Measurements from ENCODE around the gene ZNF511. TPM values are rescaled to one million over a fixed set of nuclear protein-coding genes. Genes with fewer than 3 reads are reported as not detected.

The ZNF511 gene
- total and polyA plus RNA-seq, 9 of the 15 experiments (the other 6 are each of a cell fraction or from before 2014, with no cell fraction given), result 0.61 to 69.3 (median 40.1) TPM

DNA sequence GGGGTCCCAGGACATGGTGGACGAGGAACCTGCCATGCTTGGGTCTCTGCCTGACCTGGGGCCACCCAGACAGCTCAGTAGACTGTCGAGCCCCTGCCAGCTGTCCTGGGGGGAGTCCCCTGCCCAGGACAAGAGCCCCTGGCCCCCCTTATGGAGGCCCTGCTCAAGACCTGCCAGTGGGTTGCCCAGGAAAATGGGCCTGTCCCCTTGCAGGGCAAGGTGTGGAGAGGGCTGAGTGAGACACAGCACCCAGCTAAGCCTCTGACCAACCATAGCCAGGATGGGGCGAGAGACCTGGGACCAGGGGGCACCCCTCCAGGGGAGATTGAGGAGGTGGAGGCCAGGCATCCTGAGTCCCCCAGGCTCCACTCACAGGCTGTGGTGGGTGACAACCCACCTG is 47.3 kb downstream of the ZNF511 start:
- H3K4me2 ChIP-seq (ENCODE audit: insufficient read depth, low read length), result no peak overlapping the region
- H3K36me3 ChIP-seq (ENCODE audit: control insufficient read depth, insufficient read depth, low read length), result peaks cover 12% of the 10 kb centered on the region; the same call in 1 of the 3 replicates
- H3K9me3 ChIP-seq (replicated peaks; ENCODE audit: control insufficient read depth, insufficient read depth, low read depth, low read length), result no peaks in the 10 kb centered on the region
- H2AFZ ChIP-seq (ENCODE audit: low read depth, low read length), result no peak overlapping the region
- no peak overlapping the region for H3K4me3 ChIP-seq
- peaks cover 12% of the 10 kb centered on the region for H3K79me2 ChIP-seq (ENCODE audit: control insufficient read depth, insufficient read depth, low read length)
- ATAC-seq (no peak), DNase-seq (ENCODE audit: extremely low read depth in 1 of 4, low spot score in 3 of 4) (no peak), FAIRE-seq (no peak)
- in situ Hi-C loops (cut with MboI), result no loop called here
- no peaks in the 10 kb centered on the region for H3K27me3 ChIP-seq (ENCODE audit: control insufficient read depth in 2 of 2, insufficient read depth in 2 of 2, low read length in 2 of 2)
- peaks cover 15 to 71% of the 10 kb centered on the region in 2 experiments for H3K4me1 ChIP-seq (replicated peaks in 1 of 2; ENCODE audit: control insufficient read depth in 2 of 2, insufficient read depth in 2 of 2, low read length in 2 of 2)
- intact Hi-C loops (cut with micrococcal nuclease), result loop anchor here (5.0 kb wide), 1 partner anchor 36 kb away; the partner anchor contains the start of gene MTG1
- POLR2A ChIA-PET, result no interaction called here
- peak overlapping the region in 1 of 2 experiments; percentile 64; a peak in 2 of 4 replicates for H3K9ac ChIP-seq (ENCODE audit: insufficient read depth in 1 of 2, low read depth in 2 of 2, low read length in 2 of 2)
- CTCF ChIA-PET (ENCODE audit: low intra/inter-chr PET ratio), result no interaction called here
- H3K27ac ChIP-seq (ENCODE audit: extremely low read depth, low read depth, low read length), result no peak overlapping the region
- no TSS peak for BruUV-seq (replicated peaks)
- no peaks in the 10 kb centered on the region for H4K20me1 ChIP-seq (replicated peaks; ENCODE audit: control insufficient read depth, insufficient read depth, low read length)
- no peaks in the 10 kb centered on the region for H3K9me1 ChIP-seq (ENCODE audit: control insufficient read depth, insufficient read depth, low read length)
- 92% methylated on average over 2 of the region's 3 CpGs for whole genome bisulfite sequencing (ENCODE audit: insufficient coverage, low coverage, missing lambda C conversion rate)
- TF ChIP-seq MAFG (tag; conservative IDR thresholded peaks at IDR 0.05) (no peak), ZHX1 (conservative IDR thresholded peaks at IDR 0.05; ENCODE audit: low read length) (no peak), HNRNPK (IDR thresholded peaks at IDR 0.05; ENCODE audit: low read depth, low read length, poor library complexity, severe bottlenecking) (no peak), HMBOX1 (IDR thresholded peaks at IDR 0.05) (no peak), HNRNPLL (IDR thresholded peaks at IDR 0.05; ENCODE audit: low read depth, low read length, poor library complexity, severe bottlenecking) (no peak), ZNF134 (CRISPR knock-in tag; conservative IDR thresholded peaks at IDR 0.05) (no peak)
- TF ChIP-seq, protein P1, sequence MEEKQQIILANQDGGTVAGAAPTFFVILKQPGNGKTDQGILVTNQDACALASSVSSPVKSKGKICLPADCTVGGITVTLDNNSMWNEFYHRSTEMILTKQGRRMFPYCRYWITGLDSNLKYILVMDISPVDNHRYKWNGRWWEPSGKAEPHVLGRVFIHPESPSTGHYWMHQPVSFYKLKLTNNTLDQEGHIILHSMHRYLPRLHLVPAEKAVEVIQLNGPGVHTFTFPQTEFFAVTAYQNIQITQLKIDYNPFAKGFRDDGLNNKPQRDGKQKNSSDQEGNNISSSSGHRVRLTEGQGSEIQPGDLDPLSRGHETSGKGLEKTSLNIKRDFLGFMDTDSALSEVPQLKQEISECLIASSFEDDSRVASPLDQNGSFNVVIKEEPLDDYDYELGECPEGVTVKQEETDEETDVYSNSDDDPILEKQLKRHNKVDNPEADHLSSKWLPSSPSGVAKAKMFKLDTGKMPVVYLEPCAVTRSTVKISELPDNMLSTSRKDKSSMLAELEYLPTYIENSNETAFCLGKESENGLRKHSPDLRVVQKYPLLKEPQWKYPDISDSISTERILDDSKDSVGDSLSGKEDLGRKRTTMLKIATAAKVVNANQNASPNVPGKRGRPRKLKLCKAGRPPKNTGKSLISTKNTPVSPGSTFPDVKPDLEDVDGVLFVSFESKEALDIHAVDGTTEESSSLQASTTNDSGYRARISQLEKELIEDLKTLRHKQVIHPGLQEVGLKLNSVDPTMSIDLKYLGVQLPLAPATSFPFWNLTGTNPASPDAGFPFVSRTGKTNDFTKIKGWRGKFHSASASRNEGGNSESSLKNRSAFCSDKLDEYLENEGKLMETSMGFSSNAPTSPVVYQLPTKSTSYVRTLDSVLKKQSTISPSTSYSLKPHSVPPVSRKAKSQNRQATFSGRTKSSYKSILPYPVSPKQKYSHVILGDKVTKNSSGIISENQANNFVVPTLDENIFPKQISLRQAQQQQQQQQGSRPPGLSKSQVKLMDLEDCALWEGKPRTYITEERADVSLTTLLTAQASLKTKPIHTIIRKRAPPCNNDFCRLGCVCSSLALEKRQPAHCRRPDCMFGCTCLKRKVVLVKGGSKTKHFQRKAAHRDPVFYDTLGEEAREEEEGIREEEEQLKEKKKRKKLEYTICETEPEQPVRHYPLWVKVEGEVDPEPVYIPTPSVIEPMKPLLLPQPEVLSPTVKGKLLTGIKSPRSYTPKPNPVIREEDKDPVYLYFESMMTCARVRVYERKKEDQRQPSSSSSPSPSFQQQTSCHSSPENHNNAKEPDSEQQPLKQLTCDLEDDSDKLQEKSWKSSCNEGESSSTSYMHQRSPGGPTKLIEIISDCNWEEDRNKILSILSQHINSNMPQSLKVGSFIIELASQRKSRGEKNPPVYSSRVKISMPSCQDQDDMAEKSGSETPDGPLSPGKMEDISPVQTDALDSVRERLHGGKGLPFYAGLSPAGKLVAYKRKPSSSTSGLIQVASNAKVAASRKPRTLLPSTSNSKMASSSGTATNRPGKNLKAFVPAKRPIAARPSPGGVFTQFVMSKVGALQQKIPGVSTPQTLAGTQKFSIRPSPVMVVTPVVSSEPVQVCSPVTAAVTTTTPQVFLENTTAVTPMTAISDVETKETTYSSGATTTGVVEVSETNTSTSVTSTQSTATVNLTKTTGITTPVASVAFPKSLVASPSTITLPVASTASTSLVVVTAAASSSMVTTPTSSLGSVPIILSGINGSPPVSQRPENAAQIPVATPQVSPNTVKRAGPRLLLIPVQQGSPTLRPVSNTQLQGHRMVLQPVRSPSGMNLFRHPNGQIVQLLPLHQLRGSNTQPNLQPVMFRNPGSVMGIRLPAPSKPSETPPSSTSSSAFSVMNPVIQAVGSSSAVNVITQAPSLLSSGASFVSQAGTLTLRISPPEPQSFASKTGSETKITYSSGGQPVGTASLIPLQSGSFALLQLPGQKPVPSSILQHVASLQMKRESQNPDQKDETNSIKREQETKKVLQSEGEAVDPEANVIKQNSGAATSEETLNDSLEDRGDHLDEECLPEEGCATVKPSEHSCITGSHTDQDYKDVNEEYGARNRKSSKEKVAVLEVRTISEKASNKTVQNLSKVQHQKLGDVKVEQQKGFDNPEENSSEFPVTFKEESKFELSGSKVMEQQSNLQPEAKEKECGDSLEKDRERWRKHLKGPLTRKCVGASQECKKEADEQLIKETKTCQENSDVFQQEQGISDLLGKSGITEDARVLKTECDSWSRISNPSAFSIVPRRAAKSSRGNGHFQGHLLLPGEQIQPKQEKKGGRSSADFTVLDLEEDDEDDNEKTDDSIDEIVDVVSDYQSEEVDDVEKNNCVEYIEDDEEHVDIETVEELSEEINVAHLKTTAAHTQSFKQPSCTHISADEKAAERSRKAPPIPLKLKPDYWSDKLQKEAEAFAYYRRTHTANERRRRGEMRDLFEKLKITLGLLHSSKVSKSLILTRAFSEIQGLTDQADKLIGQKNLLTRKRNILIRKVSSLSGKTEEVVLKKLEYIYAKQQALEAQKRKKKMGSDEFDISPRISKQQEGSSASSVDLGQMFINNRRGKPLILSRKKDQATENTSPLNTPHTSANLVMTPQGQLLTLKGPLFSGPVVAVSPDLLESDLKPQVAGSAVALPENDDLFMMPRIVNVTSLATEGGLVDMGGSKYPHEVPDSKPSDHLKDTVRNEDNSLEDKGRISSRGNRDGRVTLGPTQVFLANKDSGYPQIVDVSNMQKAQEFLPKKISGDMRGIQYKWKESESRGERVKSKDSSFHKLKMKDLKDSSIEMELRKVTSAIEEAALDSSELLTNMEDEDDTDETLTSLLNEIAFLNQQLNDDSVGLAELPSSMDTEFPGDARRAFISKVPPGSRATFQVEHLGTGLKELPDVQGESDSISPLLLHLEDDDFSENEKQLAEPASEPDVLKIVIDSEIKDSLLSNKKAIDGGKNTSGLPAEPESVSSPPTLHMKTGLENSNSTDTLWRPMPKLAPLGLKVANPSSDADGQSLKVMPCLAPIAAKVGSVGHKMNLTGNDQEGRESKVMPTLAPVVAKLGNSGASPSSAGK (IDR thresholded peaks at IDR 0.05), result no peak

All from K562 (cell line).